ENCODE results near the gene HELZ2.

Gene HELZ2

GRCh38 chr20:63536997-63537524 is 37.0 kb downstream of the HELZ2 start, which contains the start of gene PTK6:
Gene PTK6 (minus strand): TSS chr20:63537376. CDS start chr20:63537314, 62 bp downstream.
- DNase-seq (ENCODE audit: low spot score): no peak
- TF ChIP-seq, protein P1, sequence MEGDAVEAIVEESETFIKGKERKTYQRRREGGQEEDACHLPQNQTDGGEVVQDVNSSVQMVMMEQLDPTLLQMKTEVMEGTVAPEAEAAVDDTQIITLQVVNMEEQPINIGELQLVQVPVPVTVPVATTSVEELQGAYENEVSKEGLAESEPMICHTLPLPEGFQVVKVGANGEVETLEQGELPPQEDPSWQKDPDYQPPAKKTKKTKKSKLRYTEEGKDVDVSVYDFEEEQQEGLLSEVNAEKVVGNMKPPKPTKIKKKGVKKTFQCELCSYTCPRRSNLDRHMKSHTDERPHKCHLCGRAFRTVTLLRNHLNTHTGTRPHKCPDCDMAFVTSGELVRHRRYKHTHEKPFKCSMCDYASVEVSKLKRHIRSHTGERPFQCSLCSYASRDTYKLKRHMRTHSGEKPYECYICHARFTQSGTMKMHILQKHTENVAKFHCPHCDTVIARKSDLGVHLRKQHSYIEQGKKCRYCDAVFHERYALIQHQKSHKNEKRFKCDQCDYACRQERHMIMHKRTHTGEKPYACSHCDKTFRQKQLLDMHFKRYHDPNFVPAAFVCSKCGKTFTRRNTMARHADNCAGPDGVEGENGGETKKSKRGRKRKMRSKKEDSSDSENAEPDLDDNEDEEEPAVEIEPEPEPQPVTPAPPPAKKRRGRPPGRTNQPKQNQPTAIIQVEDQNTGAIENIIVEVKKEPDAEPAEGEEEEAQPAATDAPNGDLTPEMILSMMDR (IDR thresholded peaks at IDR 0.05): no peak
- H3K4me3 ChIP-seq: peak within 1 kb of the TSS; percentile 60
- peak within 1 kb of the TSS in 1 of 2 donors; percentile 56 for H3K27ac ChIP-seq

DNA sequence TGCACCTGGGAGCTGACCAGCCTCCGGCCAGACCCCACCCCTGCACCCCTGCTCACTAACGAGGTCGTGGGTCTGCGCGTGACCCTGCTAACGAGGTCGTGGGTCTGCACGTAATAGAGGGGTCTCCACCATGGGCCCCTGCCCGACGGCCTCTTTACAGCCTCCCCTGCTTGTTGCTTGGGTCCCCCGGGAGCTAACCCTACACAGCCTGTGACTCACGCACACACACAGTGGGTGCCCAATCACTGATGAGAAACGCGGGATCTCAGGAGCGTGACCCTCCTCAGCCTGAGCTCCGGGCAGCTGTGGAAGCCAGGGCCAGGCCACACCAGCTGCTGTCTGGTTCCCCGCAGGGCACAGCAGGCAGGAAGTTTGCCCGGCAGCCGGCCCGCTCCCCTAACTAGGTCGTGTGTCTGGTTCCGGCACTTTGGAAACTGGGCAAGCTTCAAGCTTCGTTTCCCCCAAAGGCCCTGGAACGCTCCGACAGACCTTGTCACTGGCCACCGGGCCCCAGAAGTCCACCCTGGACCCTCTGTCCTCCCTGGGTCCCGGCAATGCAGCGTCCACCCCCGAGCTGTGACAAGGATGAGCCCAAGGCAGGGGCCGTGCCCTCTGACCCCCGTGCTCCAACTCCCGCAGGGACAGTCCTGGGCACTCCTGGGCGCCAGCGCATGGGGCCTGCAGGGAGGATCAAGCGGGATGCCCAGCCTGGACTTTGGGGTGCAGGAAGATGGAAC is 37.6 kb downstream of the HELZ2 start:
- Histone ChIP-seq H3K27ac (no peak overlapping the region), H3K4me3 (no peak overlapping the region)
- no peak for DNase-seq (ENCODE audit: low spot score)
- TF ChIP-seq, protein P1 (IDR thresholded peaks at IDR 0.05): no peak

GRCh38 chr20:63534831-63535651 is 39.0 kb downstream of the HELZ2 start:
- DNase-seq (ENCODE audit: low spot score): no peak
- TF ChIP-seq, protein P1 (IDR thresholded peaks at IDR 0.05): no peak
- H3K4me3 ChIP-seq: no peak overlapping the region
- H3K27ac ChIP-seq: no peak overlapping the region

GRCh38 chr20:63534427-63534830 is 39.6 kb downstream of the HELZ2 start:
- no peak for DNase-seq (ENCODE audit: low spot score)
- Histone ChIP-seq H3K4me3 (no peak overlapping the region), H3K27ac (no peak overlapping the region)
- TF ChIP-seq, protein P1 (IDR thresholded peaks at IDR 0.05): no peak

DNA sequence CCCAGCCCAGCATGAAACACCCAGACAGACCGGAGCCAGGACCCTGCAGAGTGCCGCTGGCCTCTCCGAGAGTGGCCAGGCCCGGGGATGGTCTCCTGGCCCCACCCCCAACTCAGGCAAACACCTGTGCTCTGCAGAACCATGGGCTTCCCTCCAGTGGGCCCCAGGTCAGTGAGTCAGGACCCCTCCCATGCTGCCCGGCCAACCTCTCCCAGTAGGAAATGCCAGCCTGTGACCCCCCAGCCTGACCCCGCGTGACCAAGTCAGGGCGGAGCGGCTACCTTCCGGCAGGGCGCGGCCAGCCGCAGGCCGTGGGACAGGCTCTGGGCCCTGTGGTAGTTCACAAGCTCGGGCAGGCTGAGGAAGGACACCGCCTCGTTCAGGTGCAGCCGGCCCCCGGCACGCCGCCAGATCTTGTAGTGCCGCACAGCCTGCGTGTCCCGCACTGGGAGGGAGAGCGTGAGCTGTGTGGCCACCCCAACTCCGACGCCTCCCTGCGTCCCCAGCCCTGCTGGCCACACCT is 40.1 kb downstream of the HELZ2 start:
- no peak for DNase-seq (ENCODE audit: low spot score)
- H3K27ac ChIP-seq: no peak overlapping the region
- H3K4me3 ChIP-seq: no peak overlapping the region
- TF ChIP-seq, protein P1 (IDR thresholded peaks at IDR 0.05): no peak

- TF ChIP-seq, protein P1 (IDR thresholded peaks at IDR 0.05): no peak
- DNase-seq (ENCODE audit: low spot score): no peak
- H3K27ac ChIP-seq: no peak overlapping the region
- H3K4me3 ChIP-seq: no peak overlapping the region
These were observed 40.7 kb downstream of the HELZ2 start for GRCh38 chr20:63533388-63533787.

Data from coronary artery (tissue), 2 donors.